IPS-NIHi11 (cell line): ENCODE results near the gene CSNK1G1.
"Not testable (repeated sequence)": the region's sequence is repeated elsewhere in the genome, so short reads cannot be mapped to it uniquely, and the experiment has no call there.

Experiments used
- DNase-seq: peaks from one replicate; pipeline ENCODE4 v3.0.0; 2012; ENCODE audit warnings: mixed read lengths, low spot score

The CSNK1G1 gene

GRCh38 chr15:64349375-64349774, 6.6 kb downstream of the CSNK1G1 start:
- no peak for DNase-seq

DNA sequence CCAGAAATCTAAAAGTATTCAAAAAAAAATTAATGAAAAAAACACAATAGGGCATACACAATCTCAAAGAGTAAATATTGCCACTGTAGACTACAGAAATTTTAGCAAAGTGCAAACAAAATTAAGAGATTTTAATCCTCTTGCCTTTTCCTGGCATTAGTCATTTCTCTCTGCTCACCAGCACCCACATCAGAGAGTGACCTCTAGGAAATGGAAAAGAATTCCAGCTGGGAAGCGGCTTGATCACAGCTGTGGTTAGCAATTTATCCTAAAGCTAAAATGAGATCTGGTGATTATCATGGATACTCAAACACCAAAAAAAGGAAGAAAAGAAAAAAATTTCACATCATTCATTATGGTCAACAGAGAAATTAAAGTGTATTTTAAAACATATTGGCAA, 7.5 kb downstream of the CSNK1G1 start:
- DNase-seq, result no peak

GRCh38 chr15:64346242-64346641, 9.7 kb downstream of the CSNK1G1 start:
- not testable (repeated sequence) for DNase-seq

DNA sequence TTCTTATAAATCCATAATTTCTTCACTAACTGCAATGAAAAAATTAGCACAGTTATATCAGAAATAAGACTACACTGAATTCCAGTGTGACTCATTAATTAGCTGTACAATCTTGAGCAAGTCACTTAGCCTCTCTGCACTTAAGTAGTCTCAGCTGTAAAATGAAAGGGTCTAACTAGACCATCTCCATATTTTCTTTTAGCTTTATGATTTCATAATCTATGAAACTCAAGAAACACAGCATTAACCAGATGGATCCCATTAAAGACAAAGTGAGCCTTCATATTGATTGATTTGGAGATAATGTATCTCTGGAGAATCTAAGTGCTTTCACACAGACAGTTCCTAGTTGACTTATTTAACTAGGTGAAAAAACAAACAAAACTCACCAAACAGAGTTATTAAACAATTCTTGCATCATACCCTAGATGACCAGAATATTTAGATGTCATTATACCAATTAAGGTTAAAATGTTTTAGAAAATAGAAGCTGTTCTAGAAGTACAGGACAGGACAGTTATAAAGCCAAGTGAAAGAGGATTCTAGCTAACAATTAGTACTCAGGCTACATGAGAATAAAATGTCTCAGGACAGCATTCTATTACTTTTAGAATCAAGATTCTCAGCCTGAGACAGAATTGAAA, 11.2 kb downstream of the CSNK1G1 start:
- no peak for DNase-seq

- no peak for DNase-seq
These were observed 12.1 kb downstream of the CSNK1G1 start for GRCh38 chr15:64343841-64344240.

GRCh38 chr15:64343222-64343621, 12.8 kb downstream of the CSNK1G1 start:
- DNase-seq, result no peak

GRCh38 chr15:64341961-64342360, 14.0 kb downstream of the CSNK1G1 start:
- no peak for DNase-seq

GRCh38 chr15:64340355-64340754, 15.6 kb downstream of the CSNK1G1 start:
- no peak for DNase-seq

DNA sequence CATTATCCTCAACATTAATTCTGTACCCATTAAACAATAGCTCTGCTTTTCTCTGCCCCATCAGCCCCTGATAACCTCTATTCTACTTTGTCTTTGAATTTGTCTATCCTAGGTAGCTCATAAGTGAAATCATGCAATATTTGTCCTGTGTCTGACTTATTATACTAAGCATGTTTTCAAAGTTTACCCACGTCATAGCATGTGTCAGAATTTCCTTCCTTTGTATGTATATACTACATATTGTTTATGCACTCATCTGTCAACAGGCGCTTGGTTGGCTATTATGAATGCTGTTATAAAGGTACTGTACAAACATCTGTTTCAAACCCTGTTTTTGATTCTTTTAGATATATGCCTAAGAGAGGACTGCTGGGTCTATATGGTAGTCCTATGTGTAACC, 18.2 kb downstream of the CSNK1G1 start:
- DNase-seq, result no peak

DNA sequence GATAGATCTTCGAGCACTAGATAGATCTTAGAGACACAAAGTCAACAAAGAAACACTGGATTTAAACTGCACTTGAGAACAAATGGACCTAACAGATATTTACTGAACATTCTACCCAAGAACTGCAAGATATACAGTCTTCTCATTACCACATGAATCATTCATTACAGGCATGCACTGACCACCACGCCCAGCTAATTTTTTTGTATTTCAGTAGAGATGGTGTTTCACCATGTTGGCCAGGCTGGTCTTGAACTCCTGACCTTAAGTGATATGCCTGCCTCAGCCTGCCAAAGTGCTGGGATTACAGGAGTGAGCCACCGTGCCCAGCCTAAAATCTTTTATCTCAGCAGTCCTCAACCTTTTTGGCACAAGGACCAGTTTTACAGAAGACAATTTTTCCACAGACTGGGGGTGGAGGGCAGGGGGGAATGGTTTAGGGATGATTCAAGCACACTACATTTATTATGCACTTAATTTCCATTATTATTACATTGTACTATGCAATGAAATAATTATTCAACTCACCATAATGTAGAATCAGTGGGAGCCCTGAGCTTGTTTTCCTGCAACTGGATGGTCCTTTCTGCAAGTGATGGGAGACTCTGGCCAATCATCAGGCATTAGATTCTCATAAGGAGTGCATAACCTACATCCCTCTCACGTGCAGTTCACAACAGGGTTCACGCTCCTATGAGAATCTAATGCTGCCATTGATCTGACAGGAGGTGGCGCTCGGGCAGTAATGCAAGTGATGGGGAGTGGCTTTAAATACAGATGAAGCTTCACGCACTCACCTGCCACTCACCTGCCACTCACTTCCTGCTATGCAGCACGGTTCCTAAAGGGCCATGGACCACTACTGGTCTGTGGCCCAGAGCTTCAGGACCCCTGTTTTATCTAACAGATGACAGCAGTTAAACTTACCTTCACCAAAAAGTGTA, 21.7 kb downstream of the CSNK1G1 start:
- no peak for DNase-seq

- no peak for DNase-seq
These were observed 22.5 kb downstream of the CSNK1G1 start for GRCh38 chr15:64333516-64333915.

DNA sequence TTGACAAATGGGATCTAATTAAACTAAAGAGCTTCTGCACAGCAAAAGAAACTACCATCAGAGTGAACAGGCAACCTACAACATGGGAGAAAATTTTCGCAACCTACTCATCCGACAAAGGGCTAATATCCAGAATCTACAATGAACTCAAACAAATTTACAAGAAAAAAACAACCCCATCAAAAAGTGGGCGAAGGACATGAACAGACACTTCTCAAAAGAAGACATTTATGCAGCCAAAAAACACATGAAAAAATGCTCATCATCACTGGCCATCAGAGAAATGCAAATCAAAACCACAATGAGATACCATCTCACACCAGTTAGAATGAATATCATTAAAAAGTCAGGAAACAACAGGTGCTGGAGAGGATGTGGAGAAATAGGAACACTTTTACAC, 24.3 kb downstream of the CSNK1G1 start:
- not testable (repeated sequence) for DNase-seq

- DNase-seq, result not testable (repeated sequence)
These were observed 29.0 kb downstream of the CSNK1G1 start for GRCh38 chr15:64326975-64327374.

GRCh38 chr15:64326458-64326857, 29.5 kb downstream of the CSNK1G1 start:
- not testable (repeated sequence) for DNase-seq

DNA sequence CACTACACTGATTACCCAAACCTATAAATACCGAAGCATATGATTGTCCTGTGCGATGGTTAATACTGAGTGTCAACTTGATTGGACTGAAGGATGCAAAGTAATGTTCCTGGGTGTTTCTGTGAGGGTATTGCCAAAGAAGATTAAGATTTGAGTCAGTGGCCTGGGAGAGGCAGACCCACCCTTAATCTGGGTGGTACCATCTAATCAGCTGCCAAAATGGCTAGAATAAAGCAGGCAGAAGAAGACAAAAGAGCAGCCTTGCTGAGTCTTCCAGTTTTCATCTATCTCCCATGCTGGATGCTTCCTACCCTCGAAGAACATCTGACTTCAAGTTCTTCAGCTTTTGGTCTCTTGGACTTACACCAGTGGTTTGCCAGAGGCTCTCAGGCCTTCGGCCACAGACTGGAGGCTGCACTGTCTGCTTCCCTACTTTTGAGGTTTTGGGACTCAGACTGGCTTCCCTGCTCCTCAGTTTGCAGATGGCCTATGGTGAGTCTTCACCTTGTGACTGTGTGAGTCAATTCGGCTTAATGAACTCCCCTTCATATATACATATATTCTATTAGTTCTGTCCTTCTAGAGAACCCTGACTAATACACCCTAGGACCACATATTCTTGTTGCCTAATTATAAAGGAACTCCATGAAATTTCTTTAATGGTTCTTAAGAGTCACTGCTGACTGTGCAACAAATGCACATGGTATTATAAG, 31.7 kb downstream of the CSNK1G1 start:
- DNase-seq, result no peak

DNA sequence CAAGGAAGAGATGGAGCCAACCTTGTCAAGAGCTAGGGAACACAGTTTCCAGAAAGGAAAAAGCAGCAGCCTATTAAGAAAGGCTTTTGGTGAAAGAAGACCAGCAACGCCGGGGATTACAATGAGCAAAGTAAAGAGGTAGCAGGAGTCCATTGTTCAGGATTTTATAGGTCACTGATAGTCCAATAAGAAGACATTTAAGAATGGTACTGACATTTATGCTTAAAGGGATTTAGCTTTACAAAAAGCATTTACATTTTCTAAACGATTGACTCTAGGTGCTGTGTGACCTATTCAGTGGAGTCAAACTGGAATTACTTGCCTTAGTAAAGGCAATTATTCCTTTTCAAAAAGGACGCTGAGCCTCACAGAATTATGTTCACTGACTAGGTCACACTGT, 40.8 kb downstream of the CSNK1G1 start:
- DNase-seq, result no peak

- no peak for DNase-seq
These were observed 41.5 kb downstream of the CSNK1G1 start for GRCh38 chr15:64314456-64314855.

- no peak for DNase-seq
These were observed 44.4 kb downstream of the CSNK1G1 start for GRCh38 chr15:64311566-64311965.

GRCh38 chr15:64310036-64310435, 45.9 kb downstream of the CSNK1G1 start:
- DNase-seq, result no peak

- no peak for DNase-seq
These were observed 50.7 kb downstream of the CSNK1G1 start for GRCh38 chr15:64305261-64305660.

DNA sequence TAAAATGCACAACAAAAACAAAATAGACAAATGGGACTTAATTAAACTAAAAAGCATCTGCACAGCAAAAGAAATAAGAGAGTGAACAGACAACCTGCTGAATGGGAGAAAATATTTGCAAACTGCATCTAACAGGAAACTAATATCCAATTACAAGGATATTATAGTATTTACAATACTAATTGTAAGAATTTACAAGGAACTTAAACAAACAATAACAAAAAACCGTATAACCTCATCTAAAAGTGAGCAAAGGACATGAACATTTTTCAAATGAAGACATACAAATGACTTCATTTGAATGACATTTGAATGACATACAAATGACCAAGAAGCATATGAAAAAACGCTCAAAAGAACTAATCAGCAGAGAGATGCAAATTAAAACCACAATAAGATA, 66.4 kb downstream of the CSNK1G1 start:
- DNase-seq, result no peak

DNA sequence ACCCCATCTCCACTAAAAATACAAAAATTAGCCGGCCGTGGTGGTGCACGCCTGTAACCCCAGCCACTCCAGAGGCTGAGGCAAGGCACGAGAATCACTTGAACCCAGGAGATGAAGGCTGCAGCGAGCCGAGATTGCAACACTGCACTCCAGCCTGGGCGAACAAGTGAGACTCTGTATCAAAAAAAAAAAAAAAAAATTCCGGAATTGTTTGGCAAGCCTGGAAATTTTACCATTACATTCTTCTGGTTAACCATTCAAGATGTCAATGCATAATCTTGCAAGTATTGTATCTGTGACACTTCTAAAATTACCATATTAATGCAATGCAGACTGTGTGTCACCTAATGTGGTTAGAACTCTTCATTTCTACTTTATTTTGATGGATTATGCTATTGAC, 67.0 kb downstream of the CSNK1G1 start:
- no peak for DNase-seq

- no peak for DNase-seq
These were observed 67.4 kb downstream of the CSNK1G1 start for GRCh38 chr15:64288577-64288976.
